Kidney capillary endothelial cell (primary cell): ENCODE measurements around the gene ARMCX4.
"Not testable (repeated sequence)": the region's sequence is repeated elsewhere in the genome, so short reads cannot be mapped to it uniquely, and the experiment has no call there.

Experiments
- DNase-seq: peaks from one replicate; pipeline ENCODE4 v3.0.0-alpha.2; 2018; ENCODE audit warnings: low spot score

The ARMCX4 gene

GRCh38 chrX:101485212-101485949, at the start of gene ARMCX4:
Gene ARMCX4, plus strand, starts transcription at chrX:101485456. Its CDS starts 3,134 bp downstream, at chrX:101488590.
- peak; percentile 21 for DNase-seq

DNA sequence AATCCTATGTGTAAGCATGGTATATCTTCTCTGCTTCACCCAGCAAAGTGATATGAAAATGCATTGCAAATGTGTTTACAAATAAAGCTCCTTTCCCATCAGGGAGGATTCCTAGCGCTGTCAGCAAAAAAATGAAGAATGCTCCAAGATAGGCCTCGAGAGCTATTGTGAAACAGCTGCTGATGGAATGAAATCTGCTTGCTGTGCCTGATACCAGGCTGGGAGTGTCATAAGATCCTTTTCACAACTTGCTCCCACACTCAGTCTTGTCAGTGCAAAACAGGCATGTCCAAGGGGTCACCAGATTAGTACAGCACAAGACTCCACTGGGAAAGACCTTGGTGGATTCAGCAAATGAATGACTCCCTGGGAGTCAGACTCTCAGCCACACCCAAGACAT, 43.2 kb upstream of the ARMCX4 start:
- DNase-seq, result no peak

- DNase-seq, result no peak
Observed at GRCh38 chrX:101449279-101449678, 36.0 kb upstream of the ARMCX4 start.

DNA sequence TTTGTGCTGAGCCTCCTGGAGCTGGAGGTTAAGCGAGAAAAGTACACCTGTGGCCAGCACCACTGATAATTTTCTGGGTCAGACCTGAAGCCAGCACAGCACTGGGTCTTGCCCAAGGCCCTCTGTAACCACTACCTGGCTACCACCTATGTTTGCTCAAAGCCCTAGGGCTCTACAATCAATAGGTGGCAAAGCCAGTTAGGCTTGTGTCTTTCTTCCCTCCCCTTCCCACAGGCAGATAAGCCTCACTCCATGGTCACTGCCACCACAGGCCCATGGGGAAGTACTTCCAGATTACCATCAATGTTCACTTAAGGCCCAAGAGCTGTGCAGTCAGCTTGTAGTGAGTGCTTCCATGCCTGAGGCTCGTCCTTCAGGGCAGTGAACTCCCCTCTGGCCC, 35.2 kb upstream of the ARMCX4 start:
- DNase-seq, result no peak

GRCh38 chrX:101450961-101451360, 34.3 kb upstream of the ARMCX4 start:
- DNase-seq, result no peak

GRCh38 chrX:101452056-101452455, 33.2 kb upstream of the ARMCX4 start:
- no peak for DNase-seq

DNA sequence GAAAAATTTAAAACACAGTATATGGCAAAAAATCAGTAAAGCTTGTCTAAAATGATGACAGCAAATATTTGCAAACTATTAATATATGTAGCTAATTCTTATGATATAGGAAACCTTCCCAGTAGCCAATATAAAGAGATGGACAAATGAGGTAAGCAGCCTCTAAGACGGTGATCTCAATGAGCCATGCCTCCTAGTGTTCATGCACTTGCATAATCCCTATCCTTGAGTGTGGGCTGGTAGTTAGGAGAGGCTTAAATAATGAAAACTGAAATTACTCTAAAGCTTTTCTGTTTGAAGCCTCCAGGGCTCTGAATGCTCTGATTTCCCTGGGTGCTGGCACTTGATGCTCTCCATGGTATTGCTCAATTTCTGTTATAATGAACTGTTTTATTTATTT, 24.6 kb upstream of the ARMCX4 start:
- DNase-seq, result no peak

DNA sequence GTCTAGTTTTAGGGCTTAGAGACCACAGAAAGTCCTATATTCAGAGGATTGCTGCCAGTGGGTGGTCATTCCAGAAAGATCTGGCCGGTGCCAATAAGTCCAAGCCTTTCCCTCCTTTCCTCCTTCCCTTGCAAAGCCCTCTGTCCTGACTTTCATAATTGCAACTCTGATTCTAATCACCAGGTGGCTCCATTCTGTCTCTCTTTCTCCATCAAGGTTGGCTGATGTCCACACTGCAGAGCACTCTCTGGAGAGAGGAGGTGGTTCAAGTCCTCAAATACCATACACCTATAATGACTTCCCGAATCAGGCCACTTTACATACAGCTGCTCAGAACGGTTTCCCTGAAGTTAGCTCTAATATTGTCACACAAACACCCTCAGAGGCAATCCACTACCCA, 22.4 kb upstream of the ARMCX4 start:
- DNase-seq, result peak; percentile 8

GRCh38 chrX:101478366-101478765, 6.9 kb upstream of the ARMCX4 start:
- DNase-seq, result no peak

GRCh38 chrX:101482296-101482695, 3.0 kb upstream of the ARMCX4 start:
- DNase-seq, result no peak

DNA sequence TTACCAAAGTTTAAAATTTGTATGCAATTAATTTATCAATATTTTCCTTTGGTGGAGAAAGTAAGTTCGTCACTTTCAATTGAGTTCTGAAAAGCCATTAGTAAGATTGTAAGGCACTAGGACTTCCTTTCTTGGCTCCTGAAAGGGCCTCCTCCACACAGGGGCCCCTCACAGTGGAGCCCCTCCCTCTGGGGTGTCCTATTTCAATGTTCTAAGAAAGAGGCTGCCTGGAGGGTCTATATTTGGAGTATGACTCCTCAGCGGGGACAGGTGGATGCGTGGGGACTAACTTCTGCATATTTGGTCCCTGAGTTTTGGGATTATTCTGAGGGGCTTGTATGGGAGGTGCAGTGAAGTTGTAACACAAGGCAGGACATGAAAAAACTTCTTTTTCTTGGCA, 1.6 kb upstream of the ARMCX4 start:
- no peak for DNase-seq

DNA sequence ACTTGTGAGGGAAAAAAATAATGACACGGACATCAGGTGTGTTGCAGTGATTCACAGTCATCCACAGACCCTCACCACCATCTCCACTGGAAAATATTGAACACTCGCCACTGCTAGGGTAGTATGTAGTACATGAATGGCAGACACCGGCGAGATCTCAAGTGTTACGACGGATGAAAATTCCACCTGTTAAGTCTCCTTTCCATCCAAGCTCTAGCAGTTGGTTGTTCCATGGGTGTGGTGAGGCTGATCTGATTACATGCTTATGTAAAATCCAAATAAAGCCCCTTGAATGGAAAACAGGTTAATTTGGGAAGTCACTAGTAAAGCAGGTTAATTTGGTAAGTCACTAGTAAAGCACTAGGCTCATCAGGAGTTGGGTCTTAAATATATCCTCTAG, 1.1 kb upstream of the ARMCX4 start:
- no peak for DNase-seq

GRCh38 chrX:101488796-101489195, 3.5 kb downstream of the ARMCX4 start:
- DNase-seq, result no peak

GRCh38 chrX:101491943-101492342, 6.7 kb downstream of the ARMCX4 start:
- DNase-seq, result no peak

- DNase-seq, result no peak
Observed at GRCh38 chrX:101493225-101493624, 8.0 kb downstream of the ARMCX4 start.

GRCh38 chrX:101502929-101503328, 17.7 kb downstream of the ARMCX4 start:
- DNase-seq, result not testable (repeated sequence)

- DNase-seq, result no peak
Observed at GRCh38 chrX:101507372-101507771, 22.1 kb downstream of the ARMCX4 start.

DNA sequence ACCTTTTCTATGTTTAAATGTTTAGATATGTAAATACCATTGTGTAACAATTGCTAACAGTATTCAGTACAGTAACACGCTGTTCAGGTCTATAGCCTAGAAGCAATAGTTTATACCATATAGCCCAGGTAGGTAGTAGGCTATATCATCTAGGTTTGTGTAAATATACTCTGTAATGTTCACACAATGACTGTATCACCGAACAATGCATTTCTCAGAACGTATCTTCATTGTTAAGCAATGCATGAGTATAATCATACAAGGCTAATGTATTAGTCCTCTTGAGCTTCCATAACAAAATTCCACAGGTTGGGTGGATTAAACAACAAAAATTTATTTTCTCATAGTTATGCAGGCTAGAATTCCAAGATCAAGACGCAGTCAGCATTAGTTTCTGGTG, 22.7 kb downstream of the ARMCX4 start:
- DNase-seq, result no peak

DNA sequence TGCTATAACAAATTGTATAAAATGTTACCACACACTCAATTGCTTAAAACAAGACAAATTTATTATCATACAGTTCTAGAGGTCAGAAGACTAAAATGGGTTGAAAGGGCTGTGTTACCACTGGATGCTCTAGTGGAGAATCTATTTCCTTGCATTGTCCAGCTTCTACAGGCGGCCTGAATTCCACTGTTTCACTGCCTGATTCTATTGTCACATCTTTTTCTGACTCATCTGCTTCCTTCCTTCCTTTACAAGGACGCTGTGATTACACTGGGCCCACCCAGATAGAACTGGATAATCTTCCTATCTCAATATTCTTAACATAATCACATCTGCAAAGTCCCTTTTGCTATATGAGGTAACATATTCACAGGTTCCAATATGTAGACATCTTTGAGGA, 45.7 kb downstream of the ARMCX4 start:
- DNase-seq, result peak; percentile 38
